ENCODE results near the gene ENKUR. TPM values are rescaled to one million over a fixed set of nuclear protein-coding genes. Genes with fewer than 3 reads are reported as not detected.
"Not testable (repeated sequence)": the region's sequence is repeated elsewhere in the genome, so short reads cannot be mapped to it uniquely, and the experiment has no call there.

Gene ENKUR
- total RNA-seq, 1 donor, result not detected

DNA sequence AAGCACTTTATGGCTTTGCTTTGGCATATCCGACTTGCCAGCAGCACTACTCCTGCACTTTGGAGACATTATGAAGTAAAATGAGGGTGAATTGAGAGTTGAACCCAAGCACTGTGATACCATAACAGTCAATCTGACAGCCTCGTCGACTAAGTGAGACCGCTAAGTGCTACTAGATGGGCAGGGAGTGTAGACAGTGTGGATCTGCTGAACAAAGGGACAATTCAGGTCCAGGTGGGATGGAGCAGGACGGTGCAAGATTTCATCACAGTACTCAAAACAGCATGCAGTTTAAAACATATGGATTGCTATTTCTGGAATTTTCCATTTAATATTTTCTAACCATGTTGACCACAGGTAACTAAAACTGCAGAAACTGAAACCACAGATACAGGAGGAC lies 42.8 kb downstream of the ENKUR start:
- Histone ChIP-seq H3K4me3 (ENCODE audit: insufficient read depth, low read length) (no peak overlapping the region), H3K79me2 (ENCODE audit: insufficient read depth, low read length) (no peaks in the 10 kb centered on the region), H3K4me1 (ENCODE audit: insufficient read depth, low read length) (peaks cover 24% of the 10 kb centered on the region), H3K27me3 (ENCODE audit: insufficient read depth, low read length) (no peaks in the 10 kb centered on the region), H3K27ac (ENCODE audit: low read depth, low read length) (no peak overlapping the region), H3K4me2 (ENCODE audit: insufficient read depth, low read length) (no peak overlapping the region), H2AFZ (ENCODE audit: low read length) (peak overlapping the region; percentile 30), H3K9me3 (ENCODE audit: low read depth, low read length) (no peaks in the 10 kb centered on the region), H3K36me3 (ENCODE audit: insufficient read depth, low read length) (no peaks in the 10 kb centered on the region), H4K20me1 (ENCODE audit: insufficient read depth, low read length) (no peaks in the 10 kb centered on the region)
- no peak for DNase-seq (ENCODE audit: insufficient read length, low spot score, missing footprints)
- TF ChIP-seq, protein P1, sequence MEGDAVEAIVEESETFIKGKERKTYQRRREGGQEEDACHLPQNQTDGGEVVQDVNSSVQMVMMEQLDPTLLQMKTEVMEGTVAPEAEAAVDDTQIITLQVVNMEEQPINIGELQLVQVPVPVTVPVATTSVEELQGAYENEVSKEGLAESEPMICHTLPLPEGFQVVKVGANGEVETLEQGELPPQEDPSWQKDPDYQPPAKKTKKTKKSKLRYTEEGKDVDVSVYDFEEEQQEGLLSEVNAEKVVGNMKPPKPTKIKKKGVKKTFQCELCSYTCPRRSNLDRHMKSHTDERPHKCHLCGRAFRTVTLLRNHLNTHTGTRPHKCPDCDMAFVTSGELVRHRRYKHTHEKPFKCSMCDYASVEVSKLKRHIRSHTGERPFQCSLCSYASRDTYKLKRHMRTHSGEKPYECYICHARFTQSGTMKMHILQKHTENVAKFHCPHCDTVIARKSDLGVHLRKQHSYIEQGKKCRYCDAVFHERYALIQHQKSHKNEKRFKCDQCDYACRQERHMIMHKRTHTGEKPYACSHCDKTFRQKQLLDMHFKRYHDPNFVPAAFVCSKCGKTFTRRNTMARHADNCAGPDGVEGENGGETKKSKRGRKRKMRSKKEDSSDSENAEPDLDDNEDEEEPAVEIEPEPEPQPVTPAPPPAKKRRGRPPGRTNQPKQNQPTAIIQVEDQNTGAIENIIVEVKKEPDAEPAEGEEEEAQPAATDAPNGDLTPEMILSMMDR (IDR thresholded peaks at IDR 0.05; ENCODE audit: extremely low read depth, low read depth, low read length), result no peak

- H3K9me3 ChIP-seq (ENCODE audit: low read depth, low read length), result no peaks in the 10 kb centered on the region
- no peak for DNase-seq (ENCODE audit: insufficient read length, low spot score, missing footprints)
- no peak overlapping the region for H3K27ac ChIP-seq (ENCODE audit: low read depth, low read length)
- no peak overlapping the region for H2AFZ ChIP-seq (ENCODE audit: low read length)
- no peaks in the 10 kb centered on the region for H3K79me2 ChIP-seq (ENCODE audit: insufficient read depth, low read length)
- H4K20me1 ChIP-seq (ENCODE audit: insufficient read depth, low read length), result no peaks in the 10 kb centered on the region
- no peaks in the 10 kb centered on the region for H3K27me3 ChIP-seq (ENCODE audit: insufficient read depth, low read length)
- no peak overlapping the region for H3K4me2 ChIP-seq (ENCODE audit: insufficient read depth, low read length)
- H3K4me1 ChIP-seq (ENCODE audit: insufficient read depth, low read length), result peaks cover 24% of the 10 kb centered on the region
- TF ChIP-seq, protein P1 (IDR thresholded peaks at IDR 0.05; ENCODE audit: extremely low read depth, low read depth, low read length), result no peak
- no peak overlapping the region for H3K4me3 ChIP-seq (ENCODE audit: insufficient read depth, low read length)
- no peaks in the 10 kb centered on the region for H3K36me3 ChIP-seq (ENCODE audit: insufficient read depth, low read length)
These were observed 44.6 kb downstream of the ENKUR start for GRCh38 chr10:24971374-24971773.

DNA sequence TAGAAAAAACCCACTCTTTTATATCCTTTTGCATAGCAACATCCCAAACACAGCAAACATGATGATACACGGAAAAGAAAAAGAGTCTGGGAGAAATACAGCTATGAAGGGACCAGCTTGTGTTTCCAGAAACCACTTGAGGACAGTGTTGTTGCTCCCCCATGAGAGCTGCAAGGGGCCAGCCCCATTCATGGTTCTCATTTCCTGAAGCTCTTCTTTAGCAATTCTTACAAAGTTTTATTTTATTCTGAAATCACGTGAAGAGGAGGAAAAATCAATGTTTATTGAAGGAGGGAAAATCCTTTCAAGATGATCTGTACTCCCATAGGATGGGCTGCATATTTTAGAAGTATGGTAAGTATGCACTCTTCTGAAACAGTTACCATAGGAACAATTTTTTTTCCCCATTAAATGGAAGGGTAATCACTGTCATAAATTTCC lies 46.1 kb downstream of the ENKUR start:
- no peak for DNase-seq (ENCODE audit: insufficient read length, low spot score, missing footprints)
- H3K27ac ChIP-seq (ENCODE audit: low read depth, low read length), result peak overlapping the region; percentile 60
- H4K20me1 ChIP-seq (ENCODE audit: insufficient read depth, low read length), result no peaks in the 10 kb centered on the region
- no peaks in the 10 kb centered on the region for H3K9me3 ChIP-seq (ENCODE audit: low read depth, low read length)
- H3K27me3 ChIP-seq (ENCODE audit: insufficient read depth, low read length), result no peaks in the 10 kb centered on the region
- no peaks in the 10 kb centered on the region for H3K36me3 ChIP-seq (ENCODE audit: insufficient read depth, low read length)
- peak overlapping the region; percentile 10 for H3K4me2 ChIP-seq (ENCODE audit: insufficient read depth, low read length)
- TF ChIP-seq, protein P1 (IDR thresholded peaks at IDR 0.05; ENCODE audit: extremely low read depth, low read depth, low read length), result no peak
- H3K4me1 ChIP-seq (ENCODE audit: insufficient read depth, low read length), result peaks cover 18% of the 10 kb centered on the region
- no peak overlapping the region for H3K4me3 ChIP-seq (ENCODE audit: insufficient read depth, low read length)
- peak overlapping the region; percentile 35 for H2AFZ ChIP-seq (ENCODE audit: low read length)
- no peaks in the 10 kb centered on the region for H3K79me2 ChIP-seq (ENCODE audit: insufficient read depth, low read length)

DNA sequence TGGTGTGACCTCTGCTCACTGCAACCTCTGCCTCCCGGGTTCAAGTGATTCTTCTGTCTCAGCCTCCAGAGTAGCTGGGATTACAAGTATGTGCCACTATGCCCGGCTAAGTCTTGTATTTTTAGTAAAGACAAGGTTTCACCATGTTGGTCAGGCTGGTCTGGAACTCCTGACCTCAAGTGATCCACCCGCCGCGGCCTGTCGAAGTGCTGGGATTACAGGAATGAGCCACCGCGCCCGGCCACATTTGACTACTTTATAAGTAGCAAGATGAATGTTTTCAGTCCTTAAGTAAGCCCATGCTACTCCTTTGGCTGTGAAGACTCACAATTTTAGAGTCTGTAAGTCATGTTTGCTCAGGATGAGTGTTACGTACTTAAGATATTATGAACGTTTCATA lies 47.0 kb downstream of the ENKUR start:
- not testable (repeated sequence) for H3K27ac ChIP-seq (ENCODE audit: low read depth, low read length); H3K79me2 ChIP-seq (ENCODE audit: insufficient read depth, low read length); H3K4me3 ChIP-seq (ENCODE audit: insufficient read depth, low read length); DNase-seq (ENCODE audit: insufficient read length, low spot score, missing footprints); H3K36me3 ChIP-seq (ENCODE audit: insufficient read depth, low read length); H3K9me3 ChIP-seq (ENCODE audit: low read depth, low read length); H3K27me3 ChIP-seq (ENCODE audit: insufficient read depth, low read length); H2AFZ ChIP-seq (ENCODE audit: low read length); H4K20me1 ChIP-seq (ENCODE audit: insufficient read depth, low read length); H3K4me2 ChIP-seq (ENCODE audit: insufficient read depth, low read length)
- peaks cover 12% of the 10 kb centered on the region for H3K4me1 ChIP-seq (ENCODE audit: insufficient read depth, low read length)
